AG04450 (cell line): ENCODE data around the gene PCYT1A. TPM values are rescaled to one million over a fixed set of nuclear protein-coding genes. Genes with fewer than 3 reads are reported as not detected.
"Not testable (repeated sequence)": the region's sequence is repeated elsewhere in the genome, so short reads cannot be mapped to it uniquely, and the experiment has no call there.

Source experiments
- CTCF ChIA-PET: fragments of 300-600, 350-600 bp; formaldehyde crosslinking; extraction: SDS; loops from one replicate; lab custom pipeline; 2022; ENCODE audit warnings: antibody characterized with exemption, inconsistent platforms; lab: Charles Lee
- POLR2A ChIA-PET: fragments of 350-600 bp; formaldehyde crosslinking; extraction: SDS; loops from one replicate; lab custom pipeline; 2021; ENCODE audit warnings: antibody characterized with exemption, inconsistent platforms; lab: Yijun Ruan, JAX
- DNase-seq: peaks from one replicate; pipeline ENCODE4 v3.0.0-alpha.2; 2011; ENCODE audit warnings: low read depth, low spot score
- H3K27ac ChIP-seq: one replicate; pipeline ENCODE4 v1.5.1; 2012; ENCODE audit warnings: low read depth, low read length, control low read depth
- H3K27me3 ChIP-seq: one replicate; pipeline ENCODE4 v1.6.0; 2012; ENCODE audit warnings: low read length; ENCODE audit not compliant: control insufficient read depth, insufficient read depth
- H3K4me3 ChIP-seq: 2 replicates; pipeline ENCODE4 v1.5.1; 2011; ENCODE audit warnings: mild to moderate bottlenecking, low read depth, low read length, control low read depth
- H3K9me3 ChIP-seq: 2 replicates; pipeline ENCODE4 v1.5.1; 2012; ENCODE audit warnings: low read length; ENCODE audit not compliant: control insufficient read depth, insufficient read depth
- CTCF ChIP-seq: IDR thresholded peaks from 2 replicates; pipeline ENCODE4 v1.5.1; 2011; ENCODE audit warnings: low read depth, low read length, control low read depth, inconsistent platforms
- polyA plus RNA-seq: library from polyadenylated mRNA; depleted of rRNA; stranded (reverse); fragments of >200 nt; gene quantifications from 2 replicates; pipeline ENCODE4 v1.2.3, GENCODE V29; 2011

The PCYT1A gene
- polyA plus RNA-seq, 1 experiment: 71.4 TPM

- Histone ChIP-seq H3K9me3 (no peaks in the 10 kb centered on the region; the same call in 1 of the 2 replicates), H3K4me3 (no peak overlapping the region), H3K27me3 (peaks cover 15% of the 10 kb centered on the region), H3K27ac (no peak overlapping the region)
- ChIA-PET CTCF (interaction anchor here (0.9 kb wide), 1 partner anchor 142 kb away, joined by 3 read pairs; no protein-coding TSS in a partner anchor), POLR2A (no interaction called here)
- no peak for DNase-seq
- TF ChIP-seq CTCF: no peak
Observed at GRCh38 chr3:196215493-196216020, 72.0 kb downstream of the PCYT1A start.

- no peak for DNase-seq
- CTCF ChIA-PET: interaction anchor here (0.9 kb wide), 1 partner anchor 142 kb away, joined by 3 read pairs; no protein-coding TSS in a partner anchor
- no peak for TF ChIP-seq CTCF
- POLR2A ChIA-PET: no interaction called here
- Histone ChIP-seq H3K4me3 (no peak overlapping the region), H3K9me3 (no peaks in the 10 kb centered on the region; the same call in 1 of the 2 replicates), H3K27ac (no peak overlapping the region), H3K27me3 (peaks cover 17% of the 10 kb centered on the region)
Observed at GRCh38 chr3:196214783-196215441, 72.6 kb downstream of the PCYT1A start.

GRCh38 chr3:196210673-196211556 lies 76.6 kb downstream of the PCYT1A start, which contains the start of gene ZDHHC19:
Gene ZDHHC19, minus strand, starts transcription at chr3:196211400. Its CDS starts 85 bp downstream, at chr3:196211315.
- no peak for TF ChIP-seq CTCF
- H3K27me3 ChIP-seq: peaks cover 10% of the 10 kb centered on the region
- DNase-seq: no peak
- CTCF ChIA-PET: no interaction called here
- no peak within 1 kb of the TSS for H3K4me3 ChIP-seq
- H3K27ac ChIP-seq: no peak within 1 kb of the TSS
- POLR2A ChIA-PET: no interaction called here
- H3K9me3 ChIP-seq: peaks cover 9% of the 10 kb centered on the region; the same call in 1 of the 2 replicates

- POLR2A ChIA-PET, CTCF ChIA-PET: not testable (repeated sequence)
Observed at GRCh38 chr3:196209944-196210672, 77.4 kb downstream of the PCYT1A start.

More at GRCh38 chr3:196209944-196210672, 77.4 kb downstream of the PCYT1A start:
- DNase-seq, H3K9me3 ChIP-seq, H3K27ac ChIP-seq, H3K4me3 ChIP-seq: not testable (repeated sequence)
- peaks cover 10% of the 10 kb centered on the region for H3K27me3 ChIP-seq
